Endothelial cell of umbilical vein (primary cell): ENCODE measurements around the gene OVCH1. TPM values are rescaled to one million over a fixed set of nuclear protein-coding genes. Genes with fewer than 3 reads are reported as not detected.

Source experiments
- BruUV-seq: library from RNA; stranded (reverse); fragments of 400-500 nt; replicated peaks from 2 replicates; lab custom pipeline; 2021; lab: Mats Ljungman, UMichigan
- CTCF ChIA-PET: fragments of 300-600, 350-600 bp; sonication (Branson Sonifier 250); formaldehyde crosslinking; loops from one replicate; lab custom pipeline; 2021; ENCODE audit warnings: antibody characterized with exemption, inconsistent platforms; lab: Charles Lee
- POLR2A ChIA-PET: fragments of 300-600, 350-600 bp; sonication (Branson Sonifier 250); formaldehyde crosslinking; loops from one replicate; lab custom pipeline; 2021; ENCODE audit warnings: antibody characterized with exemption, inconsistent platforms; lab: Charles Lee
- DNase-seq: peaks from one replicate; pipeline ENCODE4 v3.0.0-alpha.2; 2011; ENCODE audit warnings: low read depth, low spot score
- FAIRE-seq: peaks from 2 replicates; lab custom pipeline; 2011; peaks lifted over from hg19 to GRCh38; lab: Jason Lieb, UNC
- H2AFZ ChIP-seq: 2 replicates; pipeline ENCODE4 v1.6.0; 2012; ENCODE audit warnings: low read depth, low read length, control low read depth, inconsistent platforms
- H3K27ac ChIP-seq: 2 replicates; pipeline ENCODE4 v1.5.1; 2011; ENCODE audit warnings: low read depth, mild to moderate bottlenecking, control low read depth, low read length, moderate library complexity; ENCODE audit not compliant: insufficient read depth
- H3K27me3 ChIP-seq, 2 experiments: 2 replicates each; pipeline versions ENCODE4 v1.6.0 to v1.6.1; 2011; ENCODE audit warnings: low read length in 2 of 2, mixed read lengths in 1 of 2; ENCODE audit not compliant: control insufficient read depth in 2 of 2, insufficient read depth in 2 of 2
- H3K36me3 ChIP-seq, 2 experiments: 2 replicates in 1 of 2; 3 replicates in 1 of 2; pipeline ENCODE4 v1.5.1; 2011; ENCODE audit warnings: low read length in 2 of 2, mild to moderate bottlenecking in 1 of 2, moderate library complexity in 1 of 2; ENCODE audit not compliant: control insufficient read depth in 2 of 2, insufficient read depth in 2 of 2; ENCODE audit errors: extremely low read depth in 1 of 2
- H3K4me1 ChIP-seq: 3 replicates; pipeline ENCODE4 v1.5.1; 2011; ENCODE audit warnings: mild to moderate bottlenecking, low read length; ENCODE audit not compliant: control insufficient read depth, insufficient read depth; ENCODE audit errors: extremely low read depth
- H3K4me2 ChIP-seq: 2 replicates; pipeline ENCODE4 v1.6.1; 2011; ENCODE audit warnings: low read length, control low read depth, mixed read lengths; ENCODE audit not compliant: insufficient read depth
- H3K4me3 ChIP-seq, 3 experiments: fragments of 200-600 bp in 1 of 3; sonication (generic), shearing (Covaris generic) in 1 of 3; replicated peaks in 1 of 3; 2 replicates each; pipeline ENCODE4 v1.5.1; 2011 to 2016; ENCODE audit warnings: control low read depth in 3 of 3, low read length in 3 of 3, mild to moderate bottlenecking in 2 of 3, inconsistent platforms in 1 of 3, low read depth in 1 of 3, moderate library complexity in 1 of 3; ENCODE audit not compliant: insufficient read depth in 1 of 3
- H3K79me2 ChIP-seq: 2 replicates; pipeline ENCODE4 v1.6.0; 2012; ENCODE audit warnings: low read length, inconsistent platforms; ENCODE audit not compliant: control insufficient read depth, insufficient read depth
- H3K9ac ChIP-seq: replicated peaks from 2 replicates; pipeline ENCODE3; 2011; ENCODE audit warnings: low read length, control low read depth; ENCODE audit not compliant: insufficient read depth; ENCODE audit errors: extremely low read depth
- H3K9me1 ChIP-seq: replicated peaks from 3 replicates; pipeline ENCODE4 v1.6.0; 2011; ENCODE audit warnings: mild to moderate bottlenecking, low read length; ENCODE audit not compliant: control insufficient read depth, insufficient read depth; ENCODE audit errors: extremely low read depth
- H3K9me3 ChIP-seq: replicated peaks from 2 replicates; pipeline ENCODE4 v1.5.1; 2012; ENCODE audit warnings: low read length, inconsistent platforms; ENCODE audit not compliant: control insufficient read depth, insufficient read depth
- H4K20me1 ChIP-seq: replicated peaks from 2 replicates; pipeline ENCODE3; 2011; ENCODE audit warnings: mild to moderate bottlenecking, low read length; ENCODE audit not compliant: control insufficient read depth, insufficient read depth; ENCODE audit errors: extremely low read depth
- CTCF ChIP-seq, 2 donors: IDR thresholded peaks; 1 replicate in 1 of 2; 2 replicates in 1 of 2; pipeline ENCODE4 v1.5.1; 2011; ENCODE audit warnings: low read length in 2 of 2, mild to moderate bottlenecking in 2 of 2, moderate library complexity in 2 of 2, control low read depth in 1 of 2, inconsistent platforms in 1 of 2, low read depth in 1 of 2; ENCODE audit not compliant: insufficient read depth in 1 of 2; ENCODE audit errors: extremely low read depth in 1 of 2
- EZH2 ChIP-seq: IDR thresholded peaks from 2 replicates; pipeline ENCODE4 v1.6.1; 2012; ENCODE audit warnings: borderline replicate concordance, low read depth, mild to moderate bottlenecking, moderate library complexity, low read length, inconsistent platforms; ENCODE audit not compliant: severe bottlenecking
- FOS ChIP-seq: IDR thresholded peaks from 2 replicates; pipeline ENCODE4 v1.6.1; 2011; ENCODE audit warnings: mild to moderate bottlenecking, low read length, moderate library complexity, borderline replicate concordance; ENCODE audit not compliant: insufficient read depth
- GATA2 ChIP-seq: IDR thresholded peaks from 2 replicates; pipeline ENCODE4 v1.7.0; 2011; ENCODE audit warnings: low read depth, mild to moderate bottlenecking, moderate library complexity, mixed read lengths, low read length; ENCODE audit not compliant: insufficient read length, insufficient read depth
- JUN ChIP-seq: IDR thresholded peaks from 2 replicates; pipeline ENCODE4 v1.6.1; 2011; ENCODE audit warnings: borderline replicate concordance, low read depth; ENCODE audit not compliant: insufficient read length, insufficient read depth
- MAX ChIP-seq: IDR thresholded peaks from 2 replicates; pipeline ENCODE4 v1.6.1; 2011; ENCODE audit not compliant: insufficient read depth, insufficient read length
- MYC ChIP-seq: IDR thresholded peaks from one replicate; pipeline ENCODE4 v1.6.1; 2011; ENCODE audit warnings: mild to moderate bottlenecking, low read depth, low read length
- POLR2A ChIP-seq: IDR thresholded peaks from 2 replicates; pipeline ENCODE4 v1.6.1; 2012; ENCODE audit warnings: low read depth, mild to moderate bottlenecking, control low read depth, low read length
- POLR2AphosphoS5 ChIP-seq: IDR thresholded peaks from 2 replicates; pipeline ENCODE4 v1.6.1; 2012; ENCODE audit warnings: low read depth, mild to moderate bottlenecking, control low read depth, low read length, moderate library complexity; ENCODE audit not compliant: insufficient read depth
- dilution Hi-C: fragments of 300-500 bp; cut with MboI; formaldehyde crosslinking; loops from one replicate; pipeline ENCODE4 v1.15.0; 2019; ENCODE audit warnings: low sequenced_read_pairs; ENCODE audit not compliant: extremely low pct_ligation_motif_present
- intact Hi-C: fragments of 100-400 bp; cut with micrococcal nuclease; formaldehyde crosslinking; loops from one replicate; pipeline ENCODE4 v1.10.0; 2022
- polyA plus RNA-seq, 4 experiments: library from polyadenylated mRNA; depleted of rRNA in 3 of 4; stranded (reverse) in 3 of 4; unstranded in 1 of 4; fragments of >200 nt; gene quantifications; 2 replicates each; pipeline versions ENCODE4 v1.2.1 to v1.2.3, GENCODE V29; 2011 to 2012; ENCODE audit warnings: missing spikeins in 1 of 4
- total RNA-seq: library from RNA; stranded (reverse); gene quantifications from 2 replicates; pipeline ENCODE4 v1.2.3, GENCODE V29; 2021

OVCH1 gene
- total and polyA plus RNA-seq, 2 donors (not counting 3 experiments of a cell fraction or from before 2014, with no cell fraction given): 0.01 TPM; not detected in 1

- ChIA-PET POLR2A (no interaction called here), CTCF (interaction anchor here (0.8 to 1.4 kb wide), 3 partner anchors 428 to 941 kb away, joined by 4 to 7 read pairs (median 5); no protein-coding TSS in a partner anchor)
- Histone ChIP-seq H3K27me3 (no peaks in the 10 kb centered on the region), H3K4me3 (no peak overlapping the region), H3K9me3 (no peaks in the 10 kb centered on the region), H3K27ac (no peak overlapping the region), H3K79me2 (no peaks in the 10 kb centered on the region), H3K36me3 (no peaks in the 10 kb centered on the region), H4K20me1 (no peaks in the 10 kb centered on the region), H2AFZ (no peak overlapping the region), H3K9ac (no peak overlapping the region), H3K4me1 (no peaks in the 10 kb centered on the region), H3K9me1 (no peaks in the 10 kb centered on the region), H3K4me2 (no peak overlapping the region)
- intact Hi-C loops: loop anchor here (2.0 to 10.0 kb wide), 2 partner anchors 212 to 444 kb away; no protein-coding TSS in a partner anchor
- DNase-seq: peak; percentile 1
- TF ChIP-seq FOS (peak; percentile 55), GATA2 (no peak), JUN (peak; percentile 9), POLR2A (no peak)
- dilution Hi-C loops: no loop called here
- peak; percentile 62 for FAIRE-seq
- BruUV-seq: no TSS peak
Observed at GRCh38 chr12:29516431-29516875, 19.0 kb upstream of the OVCH1 start.

GRCh38 chr12:29510591-29511185 lies 13.2 kb upstream of the OVCH1 start:
- Histone ChIP-seq H3K4me3 (no peak overlapping the region), H3K9me1 (no peaks in the 10 kb centered on the region), H3K36me3 (no peaks in the 10 kb centered on the region), H3K4me2 (no peak overlapping the region), H3K9me3 (no peaks in the 10 kb centered on the region), H3K79me2 (no peaks in the 10 kb centered on the region), H3K27ac (no peak overlapping the region), H3K27me3 (no peaks in the 10 kb centered on the region), H3K9ac (no peak overlapping the region), H3K4me1 (no peaks in the 10 kb centered on the region), H2AFZ (no peak overlapping the region), H4K20me1 (no peaks in the 10 kb centered on the region)
- TF ChIP-seq EZH2: no peak
- no peak for TF ChIP-seq GATA2
- no peak for TF ChIP-seq MYC
- TF ChIP-seq POLR2A: no peak
- TF ChIP-seq CTCF (IDR thresholded peaks at IDR 0.05; ENCODE audit: extremely low read depth in 1 of 2, insufficient read depth in 1 of 2, low read depth in 1 of 2, low read length in 2 of 2): no peak
- TF ChIP-seq MAX: no peak
- no peak for TF ChIP-seq FOS
- no peak for TF ChIP-seq JUN
- TF ChIP-seq POLR2AphosphoS5: no peak
- intact Hi-C loops (loop anchor here (10.0 kb wide), 1 partner anchor 206 kb away; no protein-coding TSS in a partner anchor), dilution Hi-C loops (no loop called here)
- BruUV-seq: no TSS peak
- CTCF ChIA-PET: interaction anchor here (0.6 to 1.9 kb wide), 2 partner anchors 404 to 437 kb away, joined by 3 to 6 read pairs; no protein-coding TSS in a partner anchor
- DNase-seq (no peak), FAIRE-seq (no peak)
- POLR2A ChIA-PET: no interaction called here
